DMS153 (cell line): ENCODE measurements around the gene ADAMTS12.

Source experiments
- DNase-seq: peaks from one replicate; lab custom pipeline; 2025; lab: John Stamatoyannopoulos, UW

The ADAMTS12 gene

DNA sequence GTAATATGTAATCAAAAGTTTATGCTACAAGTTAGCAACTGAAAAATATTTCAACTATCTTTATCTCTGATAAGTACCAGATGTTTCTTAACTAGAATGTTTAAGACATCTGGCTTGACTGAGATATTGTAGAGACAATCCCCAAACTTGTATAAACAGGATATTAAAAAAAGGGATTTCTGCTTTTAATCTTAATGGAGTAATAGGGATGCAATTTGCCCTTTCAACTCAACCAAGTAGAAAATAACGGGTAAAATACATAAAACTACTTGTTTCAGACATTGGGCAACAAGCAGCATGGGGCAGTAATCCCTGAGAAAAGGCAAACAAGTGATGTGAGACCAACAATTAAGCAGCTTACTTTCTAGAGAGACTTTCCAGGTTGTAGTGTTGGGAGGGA, 9.4 kb upstream of the ADAMTS12 start:
- no peak for DNase-seq

- no peak for DNase-seq
Observed at GRCh38 chr5:33894566-33894965, 2.8 kb upstream of the ADAMTS12 start.

- DNase-seq, result no peak
Observed at GRCh38 chr5:33892620-33893137, 889 bp upstream of the ADAMTS12 start.

DNA sequence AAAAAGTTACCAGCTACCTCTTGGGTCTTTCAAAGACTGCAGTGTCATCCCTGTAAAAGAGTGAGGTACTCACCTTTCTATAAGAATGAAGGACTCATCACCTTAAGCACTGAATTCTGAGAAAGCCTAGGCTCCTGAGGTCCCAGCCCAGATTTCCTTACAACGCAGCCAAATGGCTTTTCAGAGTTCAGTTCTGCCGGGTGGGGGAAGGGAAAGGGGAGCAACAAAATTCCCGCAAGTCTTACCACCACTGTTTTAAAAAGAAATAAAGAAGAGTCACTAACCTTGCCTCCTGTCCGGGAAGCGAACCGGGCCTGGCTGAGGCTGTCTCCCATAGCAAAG, 373 bp downstream of the ADAMTS12 start:
- no peak for DNase-seq

DNA sequence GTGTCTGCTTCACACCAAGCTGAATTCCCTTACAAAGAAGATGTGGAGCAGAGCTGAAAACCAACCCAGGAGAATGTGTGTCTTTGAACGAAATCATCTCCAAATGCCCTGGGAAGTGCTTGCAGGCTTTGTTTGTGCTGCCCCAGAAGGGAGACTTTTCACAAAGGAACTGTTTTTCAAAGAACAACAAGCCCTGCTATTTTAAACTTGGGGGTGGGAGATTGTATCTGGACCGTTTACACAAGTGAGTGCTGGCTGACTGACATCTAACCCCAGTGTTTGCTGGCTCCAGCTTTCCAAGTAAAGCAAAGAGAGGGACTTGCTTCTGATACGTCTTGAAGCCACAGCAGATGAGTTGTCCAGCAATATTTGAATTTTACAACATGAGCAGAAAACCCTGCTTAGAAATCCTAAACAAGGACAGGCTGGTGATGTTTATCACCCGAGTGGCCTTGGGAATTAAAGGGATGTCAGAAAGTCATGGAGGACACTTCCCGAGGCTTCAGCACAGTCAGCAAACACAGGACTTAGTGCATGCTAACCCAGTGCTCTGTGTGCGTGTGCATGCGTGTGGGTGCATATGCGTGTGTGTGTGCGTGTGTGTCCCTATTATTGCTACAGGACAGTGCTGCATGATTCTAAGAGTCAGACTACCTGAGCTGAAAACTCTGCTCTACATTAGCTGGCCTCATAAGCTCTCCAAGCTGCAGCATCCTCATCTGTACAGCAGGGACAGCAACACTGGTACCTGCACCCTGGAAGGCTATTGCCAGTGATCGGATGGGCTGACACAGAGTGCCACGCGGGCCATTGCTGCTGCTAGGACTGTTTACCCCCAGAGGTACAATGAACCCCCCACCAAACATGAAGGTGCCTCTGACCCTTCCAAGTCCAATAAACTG, 1.4 kb downstream of the ADAMTS12 start:
- DNase-seq, result no peak

DNA sequence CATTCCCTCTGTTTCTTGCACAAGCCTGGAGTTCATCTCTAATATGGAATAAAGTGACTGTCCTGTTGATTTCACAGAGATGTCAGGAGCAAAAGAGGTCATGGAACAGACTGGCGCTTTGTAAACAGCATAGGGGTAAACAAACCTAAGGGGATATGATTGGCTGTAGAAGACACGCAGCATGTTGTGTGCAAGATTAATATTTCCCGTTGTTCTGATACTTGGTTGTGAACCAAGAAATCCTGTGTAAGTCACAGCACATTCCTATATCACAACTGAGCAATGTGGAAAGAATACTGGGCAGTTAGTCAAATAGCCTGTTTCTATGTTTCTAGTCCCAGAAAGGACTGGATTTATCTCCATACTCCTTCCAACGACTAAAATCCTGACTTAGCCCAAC, 3.2 kb downstream of the ADAMTS12 start:
- DNase-seq, result no peak

- DNase-seq, result no peak
Observed at GRCh38 chr5:33887268-33887667, 4.5 kb downstream of the ADAMTS12 start.

- DNase-seq, result no peak
Observed at GRCh38 chr5:33886283-33886682, 5.5 kb downstream of the ADAMTS12 start.

- DNase-seq, result no peak
Observed at GRCh38 chr5:33885679-33886078, 6.1 kb downstream of the ADAMTS12 start.

GRCh38 chr5:33883482-33883881, 8.3 kb downstream of the ADAMTS12 start:
- DNase-seq, result no peak

- DNase-seq, result no peak
Observed at GRCh38 chr5:33880319-33880718, 11.5 kb downstream of the ADAMTS12 start.

- no peak for DNase-seq
Observed at GRCh38 chr5:33877449-33877848, 14.3 kb downstream of the ADAMTS12 start.

DNA sequence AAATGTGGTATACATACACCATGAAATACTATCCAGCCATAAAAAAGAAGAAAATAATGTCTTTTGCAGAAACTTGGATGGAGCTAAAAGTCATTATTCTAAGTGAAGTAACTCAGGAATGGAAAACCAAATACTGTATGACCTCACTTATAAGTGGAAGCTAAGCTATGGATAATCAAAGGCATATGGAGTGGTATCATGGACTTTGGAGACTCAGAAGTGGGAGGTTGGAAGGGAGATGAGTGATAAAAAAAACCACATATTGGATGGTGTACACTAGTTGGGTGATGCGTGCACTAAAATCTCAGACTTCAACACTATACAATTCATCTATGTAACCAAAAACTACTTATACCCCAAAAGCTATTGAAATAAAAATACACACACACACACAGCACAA, 24.5 kb downstream of the ADAMTS12 start:
- no peak for DNase-seq

DNA sequence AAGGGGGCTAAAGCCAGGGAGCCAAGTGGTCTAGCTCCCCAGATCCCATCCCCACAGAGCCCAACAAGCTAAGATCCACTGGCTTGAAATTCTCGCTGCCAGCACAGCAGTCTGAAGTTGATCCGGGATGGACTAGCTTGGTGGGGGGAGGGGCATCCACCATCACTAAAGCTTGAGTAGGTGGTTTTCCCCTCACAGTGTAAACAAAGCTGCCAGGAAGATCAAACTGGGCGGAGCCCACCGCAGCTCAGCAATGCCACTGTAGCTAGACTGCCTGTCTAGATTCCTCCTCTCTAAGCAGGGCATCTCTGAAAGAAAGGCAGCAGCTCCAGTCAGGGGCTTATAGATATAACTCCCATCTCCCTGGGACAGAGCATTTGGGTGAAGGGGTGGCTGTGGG, 32.6 kb downstream of the ADAMTS12 start:
- peak; percentile 45 for DNase-seq

GRCh38 chr5:33857037-33857436, 34.8 kb downstream of the ADAMTS12 start:
- no peak for DNase-seq

- no peak for DNase-seq
Observed at GRCh38 chr5:33855396-33855795, 36.4 kb downstream of the ADAMTS12 start.

DNA sequence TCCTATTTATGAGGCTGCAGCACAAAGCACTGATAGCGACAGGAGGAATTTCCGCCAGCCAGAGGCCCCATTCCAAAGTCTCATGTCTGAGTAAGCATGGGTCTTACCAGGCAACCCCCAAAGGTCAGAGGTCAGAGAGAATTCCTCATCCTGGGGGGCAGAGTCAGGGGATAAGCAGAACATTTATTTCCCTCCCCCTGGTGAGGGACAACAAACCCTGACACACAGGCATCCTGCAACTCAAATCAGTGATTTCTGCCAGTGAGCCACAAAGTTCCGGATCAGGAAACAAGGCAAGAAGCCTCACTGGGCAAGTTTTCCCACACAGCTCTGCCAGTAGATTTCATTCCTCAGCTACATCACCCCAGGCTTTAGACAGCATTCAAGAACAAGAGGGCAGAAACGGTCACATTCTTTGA, 37.0 kb downstream of the ADAMTS12 start:
- no peak for DNase-seq

GRCh38 chr5:33852837-33853236, 39.0 kb downstream of the ADAMTS12 start:
- no peak for DNase-seq

- DNase-seq, result no peak
Observed at GRCh38 chr5:33852319-33852718, 39.5 kb downstream of the ADAMTS12 start.

- DNase-seq, result no peak
Observed at GRCh38 chr5:33850100-33850594, 41.6 kb downstream of the ADAMTS12 start.

DNA sequence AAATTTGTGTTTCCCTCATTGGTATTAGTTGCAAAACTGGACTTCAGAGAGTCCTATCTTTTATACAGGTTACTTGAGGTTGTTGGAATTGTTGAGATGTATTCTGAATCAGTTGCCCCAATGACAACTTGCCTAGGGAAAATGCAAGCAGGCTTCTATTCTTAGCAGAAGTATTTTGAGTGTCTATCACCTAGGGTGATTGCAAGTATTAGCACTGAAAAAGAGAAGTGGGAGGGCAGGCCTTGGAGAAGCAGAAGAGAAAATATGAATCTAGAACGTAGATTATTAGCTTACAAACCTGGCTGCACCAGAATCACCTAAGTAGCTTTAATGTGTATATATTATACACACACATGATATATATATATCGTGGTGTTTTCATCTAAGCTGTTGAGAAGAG, 43.2 kb downstream of the ADAMTS12 start:
- DNase-seq, result no peak

DNA sequence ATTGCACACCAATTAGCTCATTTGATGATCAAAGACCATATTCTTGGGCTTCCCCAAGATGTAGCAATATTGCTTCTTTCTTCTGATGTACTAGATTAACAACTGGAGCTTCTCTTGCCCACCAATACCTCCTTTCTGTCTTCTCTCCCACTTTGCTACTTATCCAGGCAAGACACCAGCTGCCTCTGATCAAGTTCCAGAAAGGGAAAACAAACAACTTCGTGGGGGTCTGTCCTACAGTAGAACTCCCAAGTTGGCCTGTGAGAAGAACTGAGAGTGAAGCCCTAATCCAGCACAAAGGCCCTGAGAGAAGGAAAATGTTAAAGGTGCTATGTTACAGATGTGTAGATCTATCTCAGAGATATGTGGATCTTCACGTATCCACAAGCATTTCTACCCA, 44.9 kb downstream of the ADAMTS12 start:
- no peak for DNase-seq

DNA sequence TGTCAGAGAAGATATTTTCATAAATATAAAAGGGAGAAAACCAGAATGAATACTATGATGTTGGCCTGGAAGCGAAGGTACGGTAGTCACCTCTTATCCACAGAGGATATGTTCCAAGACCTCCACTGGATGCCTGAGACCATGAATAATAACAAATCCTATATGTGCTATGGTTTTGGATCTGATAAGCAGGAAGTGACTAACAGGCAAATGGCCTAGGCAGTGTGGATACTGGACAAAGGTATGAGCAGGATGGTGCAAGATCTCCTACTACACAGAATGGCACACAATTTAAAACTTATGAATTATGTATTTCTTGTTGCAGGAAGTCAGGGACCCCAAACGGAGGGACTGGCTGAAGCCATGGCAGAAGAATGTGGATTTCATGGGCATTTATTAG, 48.2 kb downstream of the ADAMTS12 start:
- no peak for DNase-seq

DNA sequence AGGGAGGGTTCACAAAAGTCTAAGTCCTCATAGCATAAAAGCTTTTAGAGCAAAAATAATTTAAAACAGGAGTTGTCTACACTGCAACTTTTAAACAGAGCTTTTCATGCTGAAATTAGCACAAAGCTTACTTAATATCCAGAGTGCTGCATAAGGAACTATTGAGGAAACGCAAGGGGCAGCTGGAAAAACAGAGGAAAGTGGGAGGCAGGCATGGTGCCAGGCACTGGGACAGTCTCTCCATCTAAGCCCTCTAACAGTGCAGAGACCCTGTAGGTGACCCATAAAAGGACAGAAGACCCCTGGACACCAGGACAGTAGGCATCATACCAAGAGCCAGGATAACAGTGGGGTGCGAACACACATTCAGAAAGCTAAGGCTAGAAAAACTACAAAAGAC, 49.3 kb downstream of the ADAMTS12 start:
- DNase-seq, result no peak
